Brain pericyte (primary cell): ENCODE measurements around the gene CXXC4.

Source experiments
- DNase-seq: peaks from one replicate; pipeline ENCODE4 v3.0.0-alpha.2; 2012; ENCODE audit warnings: low read depth, low spot score

Gene CXXC4

GRCh38 chr4:104494822-104495559, at the start of gene CXXC4:
Gene CXXC4 (minus strand): TSS chr4:104494894. CDS start chr4:104491802, 3,092 bp downstream.
- DNase-seq: no peak

DNA sequence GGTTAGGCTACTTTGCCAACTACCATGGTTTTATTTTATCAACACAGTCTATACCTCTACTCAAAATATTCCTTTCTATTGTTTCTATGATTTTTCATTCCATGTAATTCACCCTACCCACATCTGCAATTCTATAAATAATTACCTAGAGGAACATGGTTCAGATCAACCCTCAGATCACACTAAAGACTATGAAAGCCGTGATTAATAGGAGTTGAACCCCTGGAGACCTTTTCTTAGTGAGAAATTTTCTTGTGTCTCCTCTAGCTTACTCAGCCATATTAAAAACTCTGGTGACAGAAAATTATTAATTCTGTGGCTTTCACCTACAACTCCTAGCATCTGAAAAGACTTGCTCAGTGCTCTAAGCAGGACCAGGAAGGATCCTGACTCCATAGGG, 38.5 kb upstream of the CXXC4 start:
- DNase-seq: no peak

- no peak for DNase-seq
Observed at GRCh38 chr4:104532677-104533076, 38.0 kb upstream of the CXXC4 start.

DNA sequence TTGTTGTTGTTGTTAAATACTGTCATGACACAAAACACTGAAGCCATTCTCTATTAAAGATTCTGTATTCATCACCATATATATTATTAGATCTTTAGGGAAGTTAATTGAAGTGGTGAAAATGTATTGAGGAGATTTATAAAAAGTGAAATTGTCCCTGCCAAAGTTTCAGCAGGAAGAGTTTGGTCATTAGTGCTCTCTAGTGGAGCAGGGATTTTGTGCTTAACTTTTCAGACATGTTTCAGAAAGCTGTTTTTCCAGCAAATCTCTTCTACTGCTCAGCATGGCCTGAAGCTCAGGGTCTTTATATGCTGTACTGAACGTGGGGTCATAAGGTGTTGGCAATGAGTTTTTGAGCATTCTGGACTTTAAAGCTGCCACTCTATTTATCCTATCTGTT, 36.7 kb upstream of the CXXC4 start:
- no peak for DNase-seq

GRCh38 chr4:104530426-104530825, 35.7 kb upstream of the CXXC4 start:
- DNase-seq: no peak

- DNase-seq: no peak
Observed at GRCh38 chr4:104524591-104524990, 29.9 kb upstream of the CXXC4 start.

DNA sequence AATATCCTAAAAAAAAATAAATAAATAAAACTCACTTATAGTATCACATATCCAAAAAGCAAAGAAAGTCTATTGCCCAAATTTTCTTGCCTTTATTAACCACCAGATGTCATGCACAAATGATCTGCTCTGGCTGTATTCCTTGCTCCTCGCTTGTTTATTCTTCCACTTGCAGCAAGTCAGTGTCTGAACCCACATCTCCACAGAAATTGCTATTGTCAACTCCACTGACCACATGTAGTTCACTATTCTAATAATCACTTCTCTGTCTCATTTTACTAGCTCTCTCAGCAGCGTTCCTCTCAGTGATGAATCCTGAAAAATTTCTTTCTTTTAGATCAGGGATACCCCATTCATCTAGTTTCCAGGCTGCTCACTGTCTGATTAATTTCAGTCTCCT, 29.3 kb upstream of the CXXC4 start:
- DNase-seq: no peak

DNA sequence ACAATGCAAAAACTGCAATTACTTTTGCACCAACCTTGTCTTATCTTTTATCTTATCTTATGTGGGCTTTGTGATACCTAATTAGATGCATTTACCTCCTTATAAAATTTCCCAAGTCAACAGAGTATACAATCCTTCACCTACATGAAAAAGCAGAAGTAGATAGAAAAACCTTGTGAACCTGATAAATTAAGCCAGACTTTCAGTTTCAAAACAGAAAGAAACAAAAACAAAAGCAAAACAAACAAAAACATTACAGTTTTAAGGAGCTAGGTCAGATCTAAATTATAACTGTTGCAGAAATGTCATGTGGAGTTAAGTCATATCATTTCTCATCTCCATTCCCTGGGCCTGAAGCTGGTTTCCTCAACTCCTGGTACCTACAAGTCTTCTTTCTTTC, 24.9 kb upstream of the CXXC4 start:
- DNase-seq: no peak

- no peak for DNase-seq
Observed at GRCh38 chr4:104516884-104517283, 22.2 kb upstream of the CXXC4 start.

DNA sequence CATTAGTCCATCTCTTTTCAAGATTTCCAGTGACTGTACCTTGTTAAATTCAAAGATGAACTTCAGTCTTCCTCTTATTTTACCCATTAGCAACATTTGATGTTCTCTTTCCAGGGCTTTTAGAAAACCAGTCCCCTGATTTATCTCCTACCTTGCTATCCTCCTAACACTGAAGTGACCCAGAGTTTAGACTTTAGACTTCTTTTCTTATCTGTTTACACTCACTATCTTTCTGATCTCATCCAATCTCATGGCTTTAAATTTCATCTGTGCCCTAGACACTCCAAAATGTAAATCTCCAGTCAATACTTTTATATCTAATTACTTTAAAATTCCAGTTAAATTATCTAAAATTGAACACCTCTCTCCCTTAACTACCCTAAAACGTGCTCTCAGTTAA, 13.5 kb upstream of the CXXC4 start:
- no peak for DNase-seq

DNA sequence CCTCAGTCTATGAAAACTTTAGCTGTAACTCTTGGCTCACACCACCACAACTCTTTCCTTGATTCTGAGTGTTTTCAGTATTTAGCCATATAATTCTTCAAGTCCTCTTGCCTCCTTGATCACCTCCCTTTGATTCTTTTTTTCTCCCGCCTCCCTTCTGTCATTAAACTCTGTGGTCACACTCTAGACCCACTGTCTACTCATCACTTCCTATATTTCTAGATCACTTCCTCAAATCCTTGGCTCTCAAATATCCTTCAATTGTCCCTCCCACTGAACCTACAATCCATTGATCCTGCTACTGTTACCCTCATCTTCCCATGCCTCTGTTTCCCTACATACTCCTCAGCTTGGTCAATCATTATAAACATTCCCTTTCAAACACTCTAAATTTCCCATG, 12.4 kb upstream of the CXXC4 start:
- DNase-seq: no peak

DNA sequence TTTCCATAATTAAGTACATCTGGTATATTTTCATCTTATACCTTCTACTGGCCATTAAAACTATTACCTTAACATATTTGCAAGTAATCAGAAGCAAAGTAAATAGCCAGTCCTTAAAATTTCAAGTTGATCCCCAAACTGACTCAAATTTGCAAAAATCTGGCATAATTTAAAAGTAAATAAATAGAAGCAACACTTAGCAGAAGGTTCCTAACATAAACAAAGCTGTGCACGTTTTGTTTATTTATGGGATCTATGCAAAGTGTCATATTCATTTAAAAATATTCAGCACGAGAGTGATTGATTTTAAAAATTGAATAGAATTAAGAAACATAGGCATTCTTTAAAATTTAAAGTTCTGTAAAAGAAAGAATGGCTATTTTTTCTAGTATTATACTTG, 9.8 kb upstream of the CXXC4 start:
- no peak for DNase-seq

DNA sequence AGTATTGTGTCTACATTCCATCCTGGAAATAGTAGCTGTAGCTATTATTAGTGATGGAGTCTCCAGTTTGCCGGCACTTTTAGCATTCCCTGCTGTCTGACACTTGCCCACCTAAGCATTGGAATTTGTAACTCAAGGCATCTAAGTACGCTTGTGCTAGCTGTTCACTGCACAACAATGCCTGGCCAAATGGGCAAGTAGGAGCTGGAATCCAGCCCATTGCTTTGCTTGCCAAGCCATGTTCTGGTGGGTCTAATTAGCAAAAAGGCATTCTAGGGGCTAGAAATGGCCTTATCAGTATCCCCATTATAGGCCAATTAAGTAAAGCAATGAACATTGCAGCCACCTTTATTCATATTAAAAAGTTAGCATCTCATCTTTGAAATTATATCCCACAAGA, 7.8 kb upstream of the CXXC4 start:
- no peak for DNase-seq

- no peak for DNase-seq
Observed at GRCh38 chr4:104501290-104501689, 6.6 kb upstream of the CXXC4 start.

DNA sequence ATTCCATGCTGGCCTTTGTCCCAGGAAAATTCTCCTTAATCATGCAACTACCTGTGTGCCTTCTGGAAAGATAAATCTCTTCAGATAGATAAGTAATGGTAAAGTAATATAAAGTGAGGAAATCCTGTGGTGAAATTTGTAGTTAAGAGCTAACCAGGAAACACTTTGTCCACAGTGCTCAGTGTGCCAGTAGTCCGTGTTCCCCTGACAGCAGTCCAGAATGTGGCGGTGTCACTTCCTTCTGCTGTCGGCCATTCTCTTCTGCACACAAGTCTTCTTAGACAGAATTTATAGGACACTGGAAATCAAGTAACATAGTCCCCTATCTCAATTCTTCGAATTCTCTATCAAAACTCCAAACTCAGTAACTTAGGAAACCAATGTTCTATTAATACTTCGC, 5.7 kb upstream of the CXXC4 start:
- no peak for DNase-seq

- no peak for DNase-seq
Observed at GRCh38 chr4:104494185-104494584, 509 bp downstream of the CXXC4 start.

DNA sequence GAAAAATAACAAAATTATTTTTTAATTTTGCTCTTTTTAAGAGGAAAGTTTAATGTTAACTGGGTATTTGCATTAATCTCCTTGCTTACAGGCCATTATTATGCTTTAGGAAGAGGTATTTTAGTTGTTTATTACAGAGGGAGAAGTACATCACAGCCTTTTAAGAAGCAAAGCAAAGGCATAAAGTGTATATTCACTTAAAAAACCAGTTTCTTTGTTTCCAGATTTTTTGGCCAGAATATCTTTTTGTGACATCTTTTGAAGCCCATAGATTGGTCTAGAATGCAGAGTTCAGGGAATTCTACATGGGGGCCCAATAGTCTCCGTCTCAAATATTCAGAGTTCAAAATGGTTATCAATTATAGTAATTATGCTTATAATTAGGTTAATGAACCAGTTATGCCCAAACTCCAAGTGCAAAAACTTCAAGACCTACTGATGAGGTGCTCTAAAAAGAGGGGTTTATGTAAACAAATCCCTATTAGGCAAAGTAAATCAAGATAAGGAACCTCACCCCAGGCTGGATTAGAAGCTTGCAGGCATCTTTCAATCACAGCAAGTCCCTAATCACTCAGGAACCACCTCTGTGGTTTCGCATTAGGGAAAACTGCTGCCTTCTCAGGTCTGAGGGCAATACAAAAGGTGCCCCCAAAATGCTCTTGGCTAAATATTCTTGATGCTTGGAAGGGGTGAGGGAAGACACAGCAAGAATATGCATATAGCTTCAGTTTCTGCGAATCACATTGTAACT, 1.4 kb downstream of the CXXC4 start:
- no peak for DNase-seq

DNA sequence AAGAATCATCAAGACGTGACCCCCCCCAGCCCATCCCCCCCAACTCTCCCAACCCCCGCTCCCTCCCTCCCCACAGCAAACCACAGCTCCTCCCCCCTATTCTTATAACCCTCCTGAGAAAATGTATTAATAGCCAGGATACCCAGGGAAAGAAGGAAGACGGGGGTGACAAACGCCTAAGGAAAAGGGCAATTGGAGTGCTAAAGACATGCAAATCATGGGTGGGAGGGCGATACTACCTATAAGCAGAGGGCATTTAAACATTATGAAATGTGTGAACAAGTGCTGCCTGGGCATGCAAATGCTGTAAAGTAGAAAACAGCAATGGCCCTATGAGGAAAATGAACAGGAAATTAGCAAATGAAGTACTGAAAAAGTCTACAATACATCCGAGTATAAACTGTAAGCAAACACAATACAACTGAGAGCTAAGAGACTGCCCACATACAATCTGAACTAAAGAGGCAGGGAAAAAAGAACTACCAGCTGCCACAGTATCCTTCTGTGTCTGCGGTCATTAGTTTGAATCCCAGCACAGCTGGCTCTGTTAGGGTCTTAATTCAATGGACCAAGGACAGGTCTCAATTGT, 2.4 kb downstream of the CXXC4 start:
- DNase-seq: no peak

DNA sequence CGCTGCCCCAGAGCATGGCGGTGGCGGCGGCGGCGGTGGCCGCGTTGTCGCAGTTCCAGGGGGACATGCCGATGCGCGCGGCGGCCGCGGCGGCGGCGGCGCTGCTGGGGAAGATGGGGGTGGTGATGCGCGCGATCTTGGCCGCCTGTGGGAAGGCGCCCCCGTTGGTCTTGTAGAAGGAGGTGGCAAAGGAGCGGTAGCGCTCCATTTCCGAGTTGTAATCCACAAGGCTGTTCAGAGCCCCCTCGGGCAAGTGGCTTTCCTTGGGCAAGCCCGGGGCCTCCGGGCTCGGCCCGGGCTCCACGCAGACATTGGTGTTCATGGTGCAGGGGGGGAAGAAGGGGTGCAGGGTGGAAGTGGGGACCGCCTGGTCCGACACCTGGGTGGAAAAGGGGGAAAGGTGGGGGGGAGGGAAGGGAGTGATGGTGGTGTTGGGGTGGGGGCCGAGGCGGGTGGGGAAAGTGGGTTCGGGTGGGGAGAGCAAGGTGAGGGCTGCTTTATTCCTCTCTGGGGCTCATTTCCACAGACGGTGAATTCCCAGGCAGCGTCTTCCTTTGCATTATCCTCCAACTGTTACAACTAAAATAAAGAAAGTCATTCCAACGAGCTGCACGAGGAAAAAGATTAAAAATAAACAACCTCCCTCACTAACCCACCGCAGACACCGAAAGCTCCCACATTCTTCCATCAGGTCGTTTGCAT, 3.1 kb downstream of the CXXC4 start:
- DNase-seq: no peak

GRCh38 chr4:104490770-104491480, 3.8 kb downstream of the CXXC4 start:
- no peak for DNase-seq

DNA sequence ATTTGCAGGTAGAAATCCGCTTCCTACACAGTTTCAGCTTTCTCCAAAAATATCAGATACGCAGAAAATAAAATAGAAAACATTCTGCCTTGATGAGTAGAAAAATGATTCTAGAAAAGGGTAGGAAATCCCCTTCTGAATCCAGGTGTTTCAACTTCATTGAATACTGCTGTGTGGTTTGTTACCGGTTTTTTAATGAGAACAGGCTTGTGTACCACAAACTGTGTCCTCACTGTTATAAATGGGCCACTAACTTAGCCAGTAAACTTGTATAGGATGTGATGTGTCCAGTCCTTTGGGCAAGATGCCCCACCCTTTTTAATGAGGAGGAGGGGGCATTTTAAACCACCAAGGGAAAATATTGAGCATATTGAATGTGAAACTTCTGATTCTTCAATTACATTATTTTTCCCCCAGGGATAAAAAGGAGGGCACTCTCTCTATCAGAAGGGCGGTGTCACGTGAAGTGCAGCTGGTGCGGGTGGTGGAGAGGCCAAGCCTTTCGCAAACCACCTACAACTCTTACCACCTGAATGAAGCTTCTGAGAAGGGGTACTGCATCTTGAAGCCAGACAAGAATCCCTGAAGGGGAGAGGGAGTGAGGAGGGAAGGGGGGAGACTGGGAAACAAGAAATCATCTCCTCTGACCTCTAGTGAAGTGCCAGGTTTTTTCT, 4.5 kb downstream of the CXXC4 start:
- DNase-seq: no peak
